B cell (primary cell): ENCODE results near the gene DGKA. TPM values are rescaled to one million over a fixed set of nuclear protein-coding genes. Genes with fewer than 3 reads are reported as not detected.

Experiments
- ATAC-seq: fragments of 200-7000 bp; cut with Tn5 transposase; one replicate; pipeline ENCODE4 v1.10.0; 2021; ENCODE audit warnings: low read depth, mild to moderate bottlenecking, moderate number of reproducible peaks, moderate library complexity
- CTCF ChIA-PET: fragments of 350-600 bp; sonication (Branson Sonifier 250); formaldehyde crosslinking; loops from one replicate; lab custom pipeline; 2021; ENCODE audit warnings: antibody characterized with exemption, inconsistent platforms; lab: Charles Lee
- POLR2A ChIA-PET: fragments of 350-600 bp; sonication (Branson Sonifier 250); formaldehyde crosslinking; loops from one replicate; lab custom pipeline; 2021; ENCODE audit warnings: antibody characterized with exemption; lab: Charles Lee
- DNase-seq: peaks from one replicate; pipeline ENCODE4 v3.0.0; 2013
- H2AFZ ChIP-seq: 2 replicates; pipeline ENCODE4 v1.6.1; 2012; ENCODE audit warnings: mild to moderate bottlenecking, low read depth, low read length; ENCODE audit not compliant: insufficient read depth, poor library complexity, severe bottlenecking
- H3K27ac ChIP-seq, 2 donors: 1 replicate in 1 of 2; 2 replicates in 1 of 2; pipeline ENCODE4 v1.5.1; 2012 to 2013; ENCODE audit warnings: low read length in 2 of 2, mild to moderate bottlenecking in 2 of 2, moderate library complexity in 1 of 2
- H3K27me3 ChIP-seq, 4 experiments: fragments of 200-600 bp in 1 of 4; sonication (generic) in 1 of 4; replicated peaks in 1 of 4; 1 replicate in 2 of 4; 2 replicates in 2 of 4; pipeline versions ENCODE4 v1.6.1 to v1.7.0; 2013 to 2016; ENCODE audit warnings: low read length in 3 of 4, mild to moderate bottlenecking in 2 of 4, mixed read lengths in 1 of 4, moderate library complexity in 1 of 4; ENCODE audit not compliant: insufficient read depth in 4 of 4, control insufficient read depth in 3 of 4; ENCODE audit errors: control extremely low read depth in 1 of 4
- H3K36me3 ChIP-seq, 2 experiments: replicated peaks in 1 of 2; 1 replicate in 1 of 2; 2 replicates in 1 of 2; pipeline versions ENCODE4 v1.6.1 to v1.7.1; 2013; ENCODE audit warnings: low read length in 1 of 2; ENCODE audit not compliant: insufficient read depth in 2 of 2, control insufficient read depth in 1 of 2; ENCODE audit errors: control extremely low read depth in 1 of 2, extremely low read depth in 1 of 2
- H3K4me1 ChIP-seq, 2 donors: fragments of 200-600 bp in 1 of 2; sonication (generic) in 1 of 2; 1 replicate in 1 of 2; 2 replicates in 1 of 2; pipeline versions ENCODE4 v1.5.1 to v1.6.1; 2013 to 2017; ENCODE audit warnings: low read length in 2 of 2; ENCODE audit not compliant: control insufficient read depth in 2 of 2, insufficient read depth in 2 of 2
- H3K4me2 ChIP-seq: replicated peaks from 2 replicates; pipeline ENCODE3; 2012; ENCODE audit warnings: mild to moderate bottlenecking, low read depth, low read length; ENCODE audit not compliant: poor library complexity, severe bottlenecking
- H3K4me3 ChIP-seq, 5 experiments: fragments of 200-600 bp in 1 of 5; sonication (generic) in 1 of 5; 1 replicate in 3 of 5; 2 replicates in 2 of 5; pipeline versions ENCODE4 v1.5.1 to v1.7.0; 2011 to 2016; ENCODE audit warnings: low read length in 4 of 5, mild to moderate bottlenecking in 4 of 5, low read depth in 2 of 5, control low read depth in 1 of 5, moderate library complexity in 1 of 5; ENCODE audit not compliant: insufficient read depth in 1 of 5; ENCODE audit errors: control extremely low read depth in 1 of 5, extremely low read depth in 1 of 5
- H3K79me2 ChIP-seq: fragments of 200-600 bp; sonication (generic); one replicate; pipeline ENCODE4 v1.6.0; 2016; ENCODE audit warnings: low read length; ENCODE audit not compliant: control insufficient read depth, insufficient read depth
- H3K9ac ChIP-seq: fragments of 200-600 bp; sonication (generic); 2 replicates; pipeline ENCODE4 v1.6.1; 2017; ENCODE audit warnings: mild to moderate bottlenecking, low read length, moderate library complexity
- H3K9me3 ChIP-seq, 3 donors: one replicate each; pipeline versions ENCODE4 v1.6.1 to v1.7.1; 2013; ENCODE audit warnings: low read length in 2 of 3; ENCODE audit not compliant: control insufficient read depth in 2 of 3, insufficient read depth in 1 of 3; ENCODE audit errors: control extremely low read depth in 1 of 3
- H4K20me1 ChIP-seq: 2 replicates; pipeline ENCODE4 v1.6.0; 2012; ENCODE audit warnings: mild to moderate bottlenecking, low read length; ENCODE audit not compliant: insufficient read depth, control insufficient read depth, poor library complexity, severe bottlenecking
- H3K27ac Mint-ChIP-seq: one replicate; pipeline ENCODE4 v1.8.0; 2021; ENCODE audit warnings: mixed read lengths
- H3K27me3 Mint-ChIP-seq: one replicate; pipeline ENCODE4 v1.8.0; 2021; ENCODE audit warnings: mixed read lengths
- H3K4me1 Mint-ChIP-seq: one replicate; pipeline ENCODE4 v1.8.0; 2021; ENCODE audit warnings: mixed read lengths
- H3K4me3 Mint-ChIP-seq: one replicate; pipeline ENCODE4 v1.8.0; 2021; ENCODE audit warnings: mixed read lengths
- H3K9me3 Mint-ChIP-seq: one replicate; pipeline ENCODE4 v1.8.0; 2022; ENCODE audit warnings: mixed read lengths; ENCODE audit not compliant: insufficient read depth
- EZH2 ChIP-seq: IDR thresholded peaks from 2 replicates; pipeline ENCODE4 v1.6.1; 2012; ENCODE audit warnings: borderline replicate concordance, low read depth, mild to moderate bottlenecking, moderate library complexity, low read length; ENCODE audit not compliant: insufficient read depth, poor library complexity, severe bottlenecking
- WGBS: methylation state at CpG from one replicate; pipeline ENCODE4 v1.1.5; 2013; ENCODE audit warnings: missing lambda C conversion rate; ENCODE audit not compliant: insufficient coverage; 5-methylcytosine and 5-hydroxymethylcytosine counted together
- intact Hi-C: fragments of 100-400 bp; cut with micrococcal nuclease; formaldehyde crosslinking; loops from one replicate; pipeline ENCODE4 v1.10.0; 2022
- polyA plus RNA-seq: library from polyadenylated mRNA; depleted of rRNA; stranded (reverse); fragments of >200 nt; gene quantifications from 2 replicates; pipeline ENCODE4 v1.2.3, GENCODE V29; 2012
- total RNA-seq, 2 donors: library from RNA; stranded (reverse); fragments of 120-200 nt in 1 of 2; gene quantifications; 1 replicate in 1 of 2; 2 replicates in 1 of 2; pipeline versions ENCODE4 v1.2.3 to v1.2.4, GENCODE V29; 2013 to 2022
- TF ChIP-seq, protein P1 (sequence below): fragments of 200-600 bp; IDR thresholded peaks from one replicate; pipeline ENCODE4 v1.8.0; 2022; ENCODE audit warnings: antibody characterized with exemption, mild to moderate bottlenecking

DGKA gene
- total and polyA plus RNA-seq, 2 donors (not counting 1 experiment from before 2014, with no cell fraction given) = 238 to 269 TPM

DNA sequence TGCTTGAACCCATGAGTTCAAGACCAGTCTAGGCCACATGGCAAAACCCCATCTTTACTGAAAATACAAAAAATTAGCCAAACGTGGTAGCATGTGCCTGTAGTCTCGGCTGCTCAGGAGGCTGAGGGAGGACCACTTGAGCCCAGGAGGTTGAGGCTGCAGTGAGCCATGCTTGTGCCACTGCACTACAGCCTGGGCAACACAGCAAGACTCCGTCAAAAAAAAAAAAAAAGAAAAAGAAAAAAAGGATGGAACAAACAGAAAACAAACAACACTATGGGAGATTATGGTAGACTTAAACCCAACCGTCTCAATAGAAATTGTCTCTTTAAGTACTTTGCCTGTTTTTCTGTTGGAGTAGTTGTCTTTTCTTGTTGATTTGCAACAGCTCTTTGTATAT is 39.7 kb upstream of the DGKA start:
- no peak for ATAC-seq
- Mint-ChIP-seq H3K4me3 (no peak overlapping the region), H3K4me1 (no peaks in the 10 kb centered on the region), H3K27me3 (no peaks in the 10 kb centered on the region), H3K27ac (no peak overlapping the region), H3K9me3 (no peaks in the 10 kb centered on the region)
- Histone ChIP-seq H3K4me2 (no peak overlapping the region), H3K79me2 (no peaks in the 10 kb centered on the region), H3K27ac (no peak overlapping the region), H3K27me3 (no peaks in the 10 kb centered on the region), H3K36me3 (no peaks in the 10 kb centered on the region), H3K4me3 (no peak overlapping the region), H2AFZ (no peak overlapping the region), H3K9me3 (peaks cover 0 to 3% (median 0%) of the 10 kb centered on the region in 3 donors), H3K9ac (no peak overlapping the region), H4K20me1 (no peaks in the 10 kb centered on the region), H3K4me1 (no peaks in the 10 kb centered on the region)
- TF ChIP-seq EZH2 = no peak
- TF ChIP-seq, protein P1, sequence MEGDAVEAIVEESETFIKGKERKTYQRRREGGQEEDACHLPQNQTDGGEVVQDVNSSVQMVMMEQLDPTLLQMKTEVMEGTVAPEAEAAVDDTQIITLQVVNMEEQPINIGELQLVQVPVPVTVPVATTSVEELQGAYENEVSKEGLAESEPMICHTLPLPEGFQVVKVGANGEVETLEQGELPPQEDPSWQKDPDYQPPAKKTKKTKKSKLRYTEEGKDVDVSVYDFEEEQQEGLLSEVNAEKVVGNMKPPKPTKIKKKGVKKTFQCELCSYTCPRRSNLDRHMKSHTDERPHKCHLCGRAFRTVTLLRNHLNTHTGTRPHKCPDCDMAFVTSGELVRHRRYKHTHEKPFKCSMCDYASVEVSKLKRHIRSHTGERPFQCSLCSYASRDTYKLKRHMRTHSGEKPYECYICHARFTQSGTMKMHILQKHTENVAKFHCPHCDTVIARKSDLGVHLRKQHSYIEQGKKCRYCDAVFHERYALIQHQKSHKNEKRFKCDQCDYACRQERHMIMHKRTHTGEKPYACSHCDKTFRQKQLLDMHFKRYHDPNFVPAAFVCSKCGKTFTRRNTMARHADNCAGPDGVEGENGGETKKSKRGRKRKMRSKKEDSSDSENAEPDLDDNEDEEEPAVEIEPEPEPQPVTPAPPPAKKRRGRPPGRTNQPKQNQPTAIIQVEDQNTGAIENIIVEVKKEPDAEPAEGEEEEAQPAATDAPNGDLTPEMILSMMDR = no peak
- no CpG with 5 or more reads among the region's 4 CpGs for WGBS
- POLR2A ChIA-PET = no interaction called here
- CTCF ChIA-PET = interaction anchor here (0.7 kb wide), 1 partner anchor 194 kb away, joined by 4 read pairs; no protein-coding TSS in a partner anchor
- intact Hi-C loops = no loop called here
- no peak for DNase-seq

DNA sequence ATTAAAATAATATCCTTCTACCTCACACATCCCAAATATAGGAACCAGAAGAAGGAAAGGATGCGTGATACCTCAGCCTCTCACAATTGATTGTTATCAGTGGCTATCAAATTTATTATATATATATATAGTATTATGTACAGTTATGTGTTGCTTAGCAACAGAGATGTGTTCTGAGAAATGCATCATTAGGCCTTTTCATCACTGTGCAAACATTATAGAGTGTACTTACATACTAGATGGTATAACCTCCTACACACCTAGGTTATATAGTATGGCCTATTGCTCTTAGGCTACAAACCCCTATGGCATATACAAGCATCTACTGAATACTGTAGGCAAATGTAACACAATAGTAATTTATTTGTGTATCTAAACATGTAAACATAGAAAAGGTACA is 37.2 kb upstream of the DGKA start:
- no peaks in the 10 kb centered on the region for H3K36me3 ChIP-seq
- no peaks in the 10 kb centered on the region for H3K4me1 ChIP-seq
- ATAC-seq (no peak), DNase-seq (no peak)
- H2AFZ ChIP-seq = no peak overlapping the region
- no peak overlapping the region for H3K27ac ChIP-seq
- H3K79me2 ChIP-seq = no peaks in the 10 kb centered on the region
- H3K4me2 ChIP-seq = no peak overlapping the region
- ChIA-PET POLR2A (no interaction called here), CTCF (no interaction called here)
- no CpG with 5 or more reads among the region's 1 CpG for WGBS
- Mint-ChIP-seq H3K4me3 (no peak overlapping the region), H3K4me1 (no peaks in the 10 kb centered on the region), H3K27ac (no peak overlapping the region), H3K9me3 (no peaks in the 10 kb centered on the region), H3K27me3 (no peaks in the 10 kb centered on the region)
- no peaks in the 10 kb centered on the region for H4K20me1 ChIP-seq
- H3K9me3 ChIP-seq = peaks cover 0 to 3% (median 0%) of the 10 kb centered on the region in 3 donors
- H3K27me3 ChIP-seq = no peaks in the 10 kb centered on the region
- TF ChIP-seq, protein P1 = no peak
- TF ChIP-seq EZH2 = no peak
- no peak overlapping the region for H3K4me3 ChIP-seq
- intact Hi-C loops = no loop called here
- H3K9ac ChIP-seq = no peak overlapping the region
